H1 (cell line): ENCODE measurements around the gene CALHM5. TPM values are rescaled to one million over a fixed set of nuclear protein-coding genes. Genes with fewer than 3 reads are reported as not detected.

Source experiments
- GABPA ChIP-seq: IDR thresholded peaks from 2 replicates; pipeline ENCODE4 v1.6.1; 2011; ENCODE audit warnings: mild to moderate bottlenecking, low read length, moderate library complexity, borderline replicate concordance; ENCODE audit not compliant: insufficient read depth
- polyA plus RNA-seq, 7 experiments: library from polyadenylated mRNA; depleted of rRNA in 3 of 7; stranded (reverse) in 5 of 7; unstranded in 2 of 7; fragments of >200 nt in 5 of 7; fragments of 200-250 nt in 2 of 7; gene quantifications; 1 replicate in 5 of 7; 2 replicates in 1 of 7; 4 replicates in 1 of 7; pipeline versions ENCODE4 v1.2.1 to v1.2.3, GENCODE V29; 2011 to 2013; ENCODE audit warnings: missing spikeins in 2 of 7, mixed read lengths in 2 of 7
- total RNA-seq: library from RNA; stranded (reverse); fragmentation: NEBNext Ultra II Directional; extraction: Animal tissue kit (Norgen Biotek cat#: 25700); gene quantifications from 2 replicates; pipeline ENCODE4 v1.2.1, GENCODE V29; 2021

CALHM5 gene
- total and polyA plus RNA-seq, 2 of the 8 experiments (the other 6 are each of a cell fraction or from before 2014, with no cell fraction given): 0.05 to 0.09 TPM

GRCh38 chr6:116512734-116513133 lies 1.3 kb downstream of the CALHM5 start (continued):
- no peak for TF ChIP-seq GABPA
